SK-N-SH (cell line): ENCODE measurements around the gene CASZ1. TPM values are rescaled to one million over a fixed set of nuclear protein-coding genes. Genes with fewer than 3 reads are reported as not detected.

ENCODE experiments used
- CTCF ChIA-PET: fragments of 300-600, 350-600 bp; formaldehyde crosslinking; extraction: SDS; loops from one replicate; lab custom pipeline; 2021; lab: Yijun Ruan, JAX
- POLR2A ChIA-PET: fragments of 350-600 bp; sonication (Branson Sonifier 250); formaldehyde crosslinking; extraction: SDS; loops from one replicate; lab custom pipeline; 2020; ENCODE audit warnings: antibody characterized with exemption, inconsistent platforms; lab: Yijun Ruan, JAX
- DNase-seq: peaks from one replicate; pipeline ENCODE4 v3.0.0; 2012
- H2AFZ ChIP-seq: fragments of 200-600 bp; sonication (generic); 2 replicates; pipeline ENCODE4 v1.8.1; 2016; ENCODE audit warnings: antibody characterized with exemption, mild to moderate bottlenecking, low read depth
- H3F3A ChIP-seq: fragments of 200-600 bp; sonication (generic); replicated peaks from 2 replicates; pipeline ENCODE3; 2016; ENCODE audit warnings: antibody characterized with exemption, mild to moderate bottlenecking; ENCODE audit not compliant: insufficient read depth
- H3K27ac ChIP-seq, 2 experiments: fragments of 200-500 bp in 1 of 2; fragments of 200-600 bp in 1 of 2; sonication (Bioruptor generic) in 1 of 2; sonication (generic), shearing (Covaris generic) in 1 of 2; 2 replicates each; pipeline versions ENCODE4 v1.5.1 to v1.6.1; 2014 to 2016; ENCODE audit warnings: low read depth in 2 of 2, inconsistent platforms in 1 of 2, low read length in 1 of 2, mild to moderate bottlenecking in 1 of 2, mixed read lengths in 1 of 2
- H3K27me3 ChIP-seq: fragments of 200-600 bp; sonication (generic), shearing (Covaris generic); 2 replicates; pipeline ENCODE4 v1.6.1; 2016; ENCODE audit warnings: mixed run types; ENCODE audit not compliant: insufficient read depth
- H3K36me3 ChIP-seq, 2 experiments: fragments of 200-500 bp in 1 of 2; fragments of 200-600 bp in 1 of 2; sonication (Bioruptor generic) in 1 of 2; sonication (generic) in 1 of 2; replicated peaks in 1 of 2; 2 replicates each; pipeline versions ENCODE3 to v1.5.1; 2014 to 2016; ENCODE audit warnings: low read length in 1 of 2, mild to moderate bottlenecking in 1 of 2; ENCODE audit not compliant: insufficient read depth in 2 of 2, control insufficient read depth in 1 of 2
- H3K4me1 ChIP-seq, 2 experiments: fragments of 200-500 bp in 1 of 2; fragments of 200-600 bp in 1 of 2; sonication (Bioruptor generic) in 1 of 2; sonication (generic), shearing (Covaris generic) in 1 of 2; 2 replicates each; pipeline versions ENCODE4 v1.5.1 to v1.6.1; 2014 to 2016; ENCODE audit warnings: low read depth in 1 of 2, low read length in 1 of 2, mixed run types in 1 of 2; ENCODE audit not compliant: insufficient read depth in 2 of 2, control insufficient read depth in 1 of 2
- H3K4me2 ChIP-seq: fragments of 200-600 bp; sonication (generic), shearing (Covaris generic); 2 replicates; pipeline ENCODE4 v1.6.1; 2017; ENCODE audit warnings: mixed run types
- H3K4me3 ChIP-seq, 2 experiments: fragments of 200-500 bp in 1 of 2; fragments of 200-600 bp in 1 of 2; sonication (Bioruptor generic) in 1 of 2; sonication (generic), shearing (Covaris generic) in 1 of 2; 2 replicates each; pipeline versions ENCODE4 v1.5.1 to v1.8.1; 2014 to 2016; ENCODE audit warnings: low read depth in 2 of 2, inconsistent platforms in 1 of 2, low read length in 1 of 2, mild to moderate bottlenecking in 1 of 2, mixed read lengths in 1 of 2, moderate library complexity in 1 of 2
- H3K79me2 ChIP-seq: fragments of 200-600 bp; sonication (generic); 2 replicates; pipeline ENCODE4 v1.8.1; 2017; ENCODE audit warnings: mild to moderate bottlenecking; ENCODE audit not compliant: insufficient read depth
- H3K9ac ChIP-seq: fragments of 200-600 bp; sonication (generic); 2 replicates; pipeline ENCODE4 v1.6.1; 2017; ENCODE audit warnings: mixed run types
- H3K9me2 ChIP-seq: fragments of 200-600 bp; sonication (generic); 2 replicates; pipeline ENCODE4 v1.6.1; 2017; ENCODE audit warnings: mixed run types
- H3K9me3 ChIP-seq: fragments of 200-600 bp; sonication (generic); 2 replicates; pipeline ENCODE4 v1.6.1; 2017; ENCODE audit warnings: mixed run types, mild to moderate bottlenecking, moderate library complexity
- H4K20me1 ChIP-seq: fragments of 200-600 bp; sonication (generic); 2 replicates; pipeline ENCODE4 v1.6.1; 2017; ENCODE audit warnings: mild to moderate bottlenecking, mixed run types; ENCODE audit not compliant: insufficient read depth
- EP300 ChIP-seq, 2 experiments: IDR thresholded peaks; 2 replicates each; pipeline versions ENCODE4 v1.4.0 to v1.6.1; 2012; ENCODE audit warnings: borderline replicate concordance in 1 of 2, low read depth in 1 of 2, low read length in 1 of 2
- FOXJ3 ChIP-seq: sonication (generic); formaldehyde crosslinking; IDR thresholded peaks from 2 replicates; pipeline ENCODE4 v1.5.1; 2020; ENCODE audit warnings: mild to moderate bottlenecking, missing genetic modification reagents
- FOXM1 ChIP-seq: IDR thresholded peaks from 2 replicates; pipeline ENCODE4 v1.4.0; 2012; ENCODE audit warnings: low read depth, mild to moderate bottlenecking
- GATA2 ChIP-seq: sonication (generic); formaldehyde crosslinking; IDR thresholded peaks from 2 replicates; pipeline ENCODE4 v1.5.0; 2020; ENCODE audit warnings: mild to moderate bottlenecking, missing genetic modification reagents
- JUND ChIP-seq: IDR thresholded peaks from 2 replicates; pipeline ENCODE4 v1.4.0; 2012
- MXI1 ChIP-seq: IDR thresholded peaks from 2 replicates; pipeline ENCODE4 v1.6.1; 2012; ENCODE audit warnings: mild to moderate bottlenecking, low read depth, low read length, improper control_type of control experiment
- NRF1 ChIP-seq: IDR thresholded peaks from 2 replicates; pipeline ENCODE4 v1.6.1; 2012; ENCODE audit warnings: low read depth, mild to moderate bottlenecking, low read length
- POLR2AphosphoS5 ChIP-seq: IDR thresholded peaks from 2 replicates; pipeline ENCODE4 v1.6.1; 2012; ENCODE audit warnings: low read depth, low read length
- RCOR1 ChIP-seq: fragments of 150-350 bp; IDR thresholded peaks from 2 replicates; pipeline ENCODE4 v1.6.1; 2017; ENCODE audit warnings: antibody characterized with exemption, low read length
- RFX5 ChIP-seq: IDR thresholded peaks from 2 replicates; pipeline ENCODE4 v1.6.1; 2012; ENCODE audit warnings: mild to moderate bottlenecking, improper control_type of control experiment, low read length
- SMC3 ChIP-seq: IDR thresholded peaks from 2 replicates; pipeline ENCODE4 v1.6.1; 2012; ENCODE audit warnings: low read depth, low read length, improper control_type of control experiment
- TAF1 ChIP-seq: IDR thresholded peaks from 2 replicates; pipeline ENCODE4 v1.6.1; 2012; ENCODE audit warnings: low read depth, mild to moderate bottlenecking, low read length, moderate library complexity, borderline replicate concordance
- TCF12 ChIP-seq: IDR thresholded peaks from 2 replicates; pipeline ENCODE4 v1.4.0; 2012
- WGBS: methylation state at CpG from one replicate; pipeline ENCODE4 v1.1.6; 2017; ENCODE audit warnings: low lambda C conversion rate; 5-methylcytosine and 5-hydroxymethylcytosine counted together
- polyA plus RNA-seq, 3 experiments: library from polyadenylated mRNA; depleted of rRNA; stranded (reverse); fragments of >200 nt; gene quantifications; 2 replicates each; pipeline ENCODE4 v1.2.3, GENCODE V29; 2012
- TF ChIP-seq, protein P1 (sequence below): IDR thresholded peaks from 2 replicates; pipeline ENCODE4; 2012
- TF ChIP-seq, protein P2 (sequence below): IDR thresholded peaks from 2 replicates; pipeline ENCODE4 v1.4.0; 2012; ENCODE audit warnings: low read depth
- TF ChIP-seq, protein P3 (sequence below): IDR thresholded peaks from 2 replicates; pipeline ENCODE4 v1.4.0; 2012; ENCODE audit warnings: low read depth, borderline replicate concordance
- TF ChIP-seq, protein P4 (sequence below): IDR thresholded peaks from 2 replicates; pipeline ENCODE4 v1.4.0; 2012; ENCODE audit warnings: low read depth, borderline replicate concordance
- TF ChIP-seq, protein P5 (sequence below): fragments of 200-600 bp; sonication (generic); IDR thresholded peaks from 2 replicates; pipeline ENCODE4 v1.6.1; 2017; ENCODE audit warnings: antibody characterized with exemption, mild to moderate bottlenecking, moderate library complexity

CASZ1 gene
- polyA plus RNA-seq, 1 of the 3 experiments (the other 2 are of a cell fraction), result 0.51 TPM

DNA sequence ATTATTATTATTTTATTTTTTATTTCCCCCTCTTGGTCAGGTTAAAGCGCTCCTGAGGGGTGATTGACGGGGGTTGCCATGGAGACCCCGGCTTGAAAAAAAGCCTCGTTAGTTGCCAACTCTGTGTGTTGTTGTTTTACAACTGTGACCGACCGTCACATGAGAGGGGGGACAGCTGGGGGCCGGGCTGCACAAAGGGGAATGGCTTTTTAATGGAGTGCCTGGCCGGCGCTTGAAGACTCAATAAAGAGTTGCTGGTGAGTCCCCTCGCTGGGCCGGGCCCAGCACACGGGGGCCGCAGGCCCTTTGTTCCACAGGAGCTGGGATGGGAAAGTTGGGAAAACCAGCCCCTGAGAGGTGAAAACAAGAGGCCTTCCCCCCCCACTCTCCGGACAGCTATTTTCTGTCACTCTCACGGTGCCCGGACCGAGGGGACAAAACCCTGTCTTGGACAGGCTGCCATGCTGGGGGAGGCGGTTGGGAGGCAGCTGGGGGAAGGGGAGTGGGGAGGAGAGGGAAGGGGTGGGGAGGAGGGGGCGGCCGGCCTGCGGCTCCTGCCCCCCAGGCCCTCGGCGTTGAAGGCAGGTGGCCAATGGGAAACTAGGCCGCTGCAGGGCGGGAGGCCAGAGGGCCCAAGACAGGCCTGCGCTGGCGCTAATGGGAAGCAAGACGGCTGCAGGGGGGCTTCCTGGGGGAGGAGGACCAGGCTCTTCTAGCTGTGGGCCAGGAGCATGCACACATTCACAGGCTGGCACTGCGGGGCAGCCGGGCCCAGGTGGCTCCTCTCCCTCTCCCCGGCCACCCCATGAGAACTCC is 67.6 kb downstream of the CASZ1 start:
- WGBS, result 93% methylated on average over 17 of the region's 31 CpGs
- ChIA-PET POLR2A (no interaction called here), CTCF (interaction anchor here (1.0 to 1.9 kb wide), 3 partner anchors 23 to 233 kb away, joined by 3 to 6 read pairs (median 4); no protein-coding TSS in a partner anchor)
- H3K9me2 ChIP-seq, result no peaks in the 10 kb centered on the region
- H3K9ac ChIP-seq, result no peak overlapping the region
- H3F3A ChIP-seq, result no peaks in the 10 kb centered on the region
- TF ChIP-seq, protein P1, sequence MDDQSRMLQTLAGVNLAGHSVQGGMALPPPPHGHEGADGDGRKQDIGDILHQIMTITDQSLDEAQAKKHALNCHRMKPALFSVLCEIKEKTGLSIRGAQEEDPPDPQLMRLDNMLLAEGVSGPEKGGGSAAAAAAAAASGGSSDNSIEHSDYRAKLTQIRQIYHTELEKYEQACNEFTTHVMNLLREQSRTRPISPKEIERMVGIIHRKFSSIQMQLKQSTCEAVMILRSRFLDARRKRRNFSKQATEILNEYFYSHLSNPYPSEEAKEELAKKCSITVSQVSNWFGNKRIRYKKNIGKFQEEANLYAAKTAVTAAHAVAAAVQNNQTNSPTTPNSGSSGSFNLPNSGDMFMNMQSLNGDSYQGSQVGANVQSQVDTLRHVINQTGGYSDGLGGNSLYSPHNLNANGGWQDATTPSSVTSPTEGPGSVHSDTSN, result no peak
- no peak for TF ChIP-seq RCOR1
- TF ChIP-seq, protein P2, sequence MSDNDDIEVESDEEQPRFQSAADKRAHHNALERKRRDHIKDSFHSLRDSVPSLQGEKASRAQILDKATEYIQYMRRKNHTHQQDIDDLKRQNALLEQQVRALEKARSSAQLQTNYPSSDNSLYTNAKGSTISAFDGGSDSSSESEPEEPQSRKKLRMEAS, result no peak
- no peak for TF ChIP-seq MXI1
- no peaks in the 10 kb centered on the region for H3K9me3 ChIP-seq
- H3K79me2 ChIP-seq, result no peaks in the 10 kb centered on the region
- H3K36me3 ChIP-seq, result no peaks in the 10 kb centered on the region
- no peak overlapping the region for H3K27ac ChIP-seq
- no peaks in the 10 kb centered on the region for H4K20me1 ChIP-seq
- no peak overlapping the region for H3K4me2 ChIP-seq
- DNase-seq, result no peak
- peaks cover 11 to 40% of the 10 kb centered on the region in 2 experiments; a peak in 3 of 4 replicates for H3K4me1 ChIP-seq
- no peak overlapping the region for H3K4me3 ChIP-seq
- no peaks in the 10 kb centered on the region for H3K27me3 ChIP-seq
- H2AFZ ChIP-seq, result no peak overlapping the region

DNA sequence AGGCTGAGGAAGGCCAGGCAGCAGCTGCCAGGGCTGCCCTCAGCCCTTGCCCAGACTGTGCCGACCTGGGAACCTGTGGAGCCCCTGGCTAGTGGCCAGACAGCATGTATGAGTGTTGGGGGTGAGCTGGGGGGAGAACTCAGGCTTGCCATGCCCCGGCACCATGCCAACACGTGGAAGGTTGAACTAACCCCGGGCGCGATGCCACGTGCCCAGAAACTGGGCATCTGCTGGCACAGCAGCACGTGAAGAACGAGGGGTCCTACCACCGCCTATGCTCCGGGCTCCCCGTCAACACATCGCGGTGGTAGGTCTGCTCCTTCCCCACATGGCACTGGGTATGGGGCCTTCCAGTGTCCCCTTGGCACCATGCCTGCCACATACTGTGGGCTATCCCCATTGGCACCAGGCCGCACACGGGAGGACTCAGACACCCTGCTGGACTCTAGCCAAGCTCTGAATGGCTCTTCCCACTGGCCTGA is 68.7 kb downstream of the CASZ1 start:
- H3K9me3 ChIP-seq, result no peaks in the 10 kb centered on the region
- no peaks in the 10 kb centered on the region for H3F3A ChIP-seq
- H3K4me2 ChIP-seq, result no peak overlapping the region
- WGBS, result 91% methylated on average over 11 of the region's 16 CpGs
- no peak overlapping the region for H3K9ac ChIP-seq
- H2AFZ ChIP-seq, result no peak overlapping the region
- H3K79me2 ChIP-seq, result no peaks in the 10 kb centered on the region
- DNase-seq, result peak; percentile 52
- no peaks in the 10 kb centered on the region for H3K9me2 ChIP-seq
- H4K20me1 ChIP-seq, result no peaks in the 10 kb centered on the region
- ChIA-PET CTCF (interaction anchor here (1.1 to 1.9 kb wide), 4 partner anchors 24 to 220 kb away, joined by 3 to 6 read pairs (median 4); no protein-coding TSS in a partner anchor), POLR2A (no interaction called here)
- H3K27ac ChIP-seq, result no peak overlapping the region
- no peak overlapping the region for H3K4me3 ChIP-seq
- H3K4me1 ChIP-seq, result peaks cover 11 to 40% of the 10 kb centered on the region in 2 experiments; a peak in 3 of 4 replicates
- H3K36me3 ChIP-seq, result no peaks in the 10 kb centered on the region
- H3K27me3 ChIP-seq, result no peaks in the 10 kb centered on the region
- TF ChIP-seq RCOR1, result no peak
- TF ChIP-seq FOXM1, result no peak
- TF ChIP-seq, protein P3, sequence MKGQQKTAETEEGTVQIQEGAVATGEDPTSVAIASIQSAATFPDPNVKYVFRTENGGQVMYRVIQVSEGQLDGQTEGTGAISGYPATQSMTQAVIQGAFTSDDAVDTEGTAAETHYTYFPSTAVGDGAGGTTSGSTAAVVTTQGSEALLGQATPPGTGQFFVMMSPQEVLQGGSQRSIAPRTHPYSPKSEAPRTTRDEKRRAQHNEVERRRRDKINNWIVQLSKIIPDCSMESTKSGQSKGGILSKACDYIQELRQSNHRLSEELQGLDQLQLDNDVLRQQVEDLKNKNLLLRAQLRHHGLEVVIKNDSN, result no peak
- TF ChIP-seq TAF1, result no peak
- TF ChIP-seq, protein P4, sequence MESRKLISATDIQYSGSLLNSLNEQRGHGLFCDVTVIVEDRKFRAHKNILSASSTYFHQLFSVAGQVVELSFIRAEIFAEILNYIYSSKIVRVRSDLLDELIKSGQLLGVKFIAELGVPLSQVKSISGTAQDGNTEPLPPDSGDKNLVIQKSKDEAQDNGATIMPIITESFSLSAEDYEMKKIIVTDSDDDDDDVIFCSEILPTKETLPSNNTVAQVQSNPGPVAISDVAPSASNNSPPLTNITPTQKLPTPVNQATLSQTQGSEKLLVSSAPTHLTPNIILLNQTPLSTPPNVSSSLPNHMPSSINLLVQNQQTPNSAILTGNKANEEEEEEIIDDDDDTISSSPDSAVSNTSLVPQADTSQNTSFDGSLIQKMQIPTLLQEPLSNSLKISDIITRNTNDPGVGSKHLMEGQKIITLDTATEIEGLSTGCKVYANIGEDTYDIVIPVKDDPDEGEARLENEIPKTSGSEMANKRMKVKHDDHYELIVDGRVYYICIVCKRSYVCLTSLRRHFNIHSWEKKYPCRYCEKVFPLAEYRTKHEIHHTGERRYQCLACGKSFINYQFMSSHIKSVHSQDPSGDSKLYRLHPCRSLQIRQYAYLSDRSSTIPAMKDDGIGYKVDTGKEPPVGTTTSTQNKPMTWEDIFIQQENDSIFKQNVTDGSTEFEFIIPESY, result no peak
- TF ChIP-seq RFX5, result no peak
- no peak for TF ChIP-seq MXI1
- no peak for TF ChIP-seq JUND
- no peak for TF ChIP-seq EP300 (IDR thresholded peaks at IDR 0.05; ENCODE audit: borderline replicate concordance in 1 of 2, low read depth in 1 of 2, low read length in 1 of 2)
- TF ChIP-seq GATA2 (CRISPR knock-in tag), result no peak
- TF ChIP-seq, protein P1, result no peak
- TF ChIP-seq SMC3, result no peak
- TF ChIP-seq TCF12, result no peak
- TF ChIP-seq FOXJ3 (CRISPR knock-in tag), result no peak
- TF ChIP-seq, protein P5, sequence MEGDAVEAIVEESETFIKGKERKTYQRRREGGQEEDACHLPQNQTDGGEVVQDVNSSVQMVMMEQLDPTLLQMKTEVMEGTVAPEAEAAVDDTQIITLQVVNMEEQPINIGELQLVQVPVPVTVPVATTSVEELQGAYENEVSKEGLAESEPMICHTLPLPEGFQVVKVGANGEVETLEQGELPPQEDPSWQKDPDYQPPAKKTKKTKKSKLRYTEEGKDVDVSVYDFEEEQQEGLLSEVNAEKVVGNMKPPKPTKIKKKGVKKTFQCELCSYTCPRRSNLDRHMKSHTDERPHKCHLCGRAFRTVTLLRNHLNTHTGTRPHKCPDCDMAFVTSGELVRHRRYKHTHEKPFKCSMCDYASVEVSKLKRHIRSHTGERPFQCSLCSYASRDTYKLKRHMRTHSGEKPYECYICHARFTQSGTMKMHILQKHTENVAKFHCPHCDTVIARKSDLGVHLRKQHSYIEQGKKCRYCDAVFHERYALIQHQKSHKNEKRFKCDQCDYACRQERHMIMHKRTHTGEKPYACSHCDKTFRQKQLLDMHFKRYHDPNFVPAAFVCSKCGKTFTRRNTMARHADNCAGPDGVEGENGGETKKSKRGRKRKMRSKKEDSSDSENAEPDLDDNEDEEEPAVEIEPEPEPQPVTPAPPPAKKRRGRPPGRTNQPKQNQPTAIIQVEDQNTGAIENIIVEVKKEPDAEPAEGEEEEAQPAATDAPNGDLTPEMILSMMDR, result no peak
- TF ChIP-seq POLR2AphosphoS5, result no peak
- no peak for TF ChIP-seq NRF1
- TF ChIP-seq, protein P2, result no peak
- TF ChIP-seq, all 33 proteins: peak for 0
